Measurements from ENCODE around the gene KCTD2. TPM values are rescaled to one million over a fixed set of nuclear protein-coding genes. Genes with fewer than 3 reads are reported as not detected.

KCTD2 gene
- total and polyA plus RNA-seq, 2 of the 13 experiments (the other 11 are each of a cell fraction or from before 2014, with no cell fraction given) = 28.3 to 32.6 TPM

DNA sequence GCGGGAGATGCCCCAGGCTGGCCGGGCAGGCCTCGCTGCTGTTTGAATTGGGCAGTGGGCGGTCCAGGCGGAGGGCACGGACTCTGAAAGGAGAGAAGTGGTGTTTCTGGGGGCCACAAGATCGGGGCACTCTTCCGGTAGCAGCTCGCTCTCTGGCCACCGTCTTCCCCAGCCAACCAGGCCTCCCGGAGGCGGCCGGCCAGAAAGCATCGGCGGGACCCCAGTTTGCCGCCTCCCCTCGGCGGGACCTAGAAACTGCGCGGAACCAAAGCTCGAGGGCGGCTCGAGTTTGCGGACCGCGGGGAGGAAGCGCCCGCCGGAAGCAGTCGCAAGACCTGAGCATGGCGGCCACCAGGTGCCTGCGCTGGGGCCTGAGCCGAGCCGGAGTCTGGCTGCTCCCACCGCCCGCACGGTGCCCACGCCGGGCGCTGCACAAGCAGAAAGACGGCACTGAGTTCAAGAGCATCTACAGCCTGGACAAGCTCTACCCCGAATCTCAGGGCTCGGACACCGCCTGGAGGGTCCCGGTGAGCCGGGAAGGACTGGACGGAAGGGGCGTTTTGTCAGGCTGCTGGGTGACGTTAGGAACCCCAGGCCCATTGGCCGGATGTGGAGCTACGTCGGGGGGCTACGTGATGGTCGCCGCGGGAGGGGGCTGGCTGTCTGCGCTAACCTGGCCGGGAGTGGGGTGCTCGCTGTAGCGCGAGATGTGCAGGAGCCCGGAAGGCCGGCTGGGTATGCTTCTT is 34.5 kb upstream of the KCTD2 start, which contains the start of gene MRPL58 (continued):
- TF ChIP-seq, protein P1, sequence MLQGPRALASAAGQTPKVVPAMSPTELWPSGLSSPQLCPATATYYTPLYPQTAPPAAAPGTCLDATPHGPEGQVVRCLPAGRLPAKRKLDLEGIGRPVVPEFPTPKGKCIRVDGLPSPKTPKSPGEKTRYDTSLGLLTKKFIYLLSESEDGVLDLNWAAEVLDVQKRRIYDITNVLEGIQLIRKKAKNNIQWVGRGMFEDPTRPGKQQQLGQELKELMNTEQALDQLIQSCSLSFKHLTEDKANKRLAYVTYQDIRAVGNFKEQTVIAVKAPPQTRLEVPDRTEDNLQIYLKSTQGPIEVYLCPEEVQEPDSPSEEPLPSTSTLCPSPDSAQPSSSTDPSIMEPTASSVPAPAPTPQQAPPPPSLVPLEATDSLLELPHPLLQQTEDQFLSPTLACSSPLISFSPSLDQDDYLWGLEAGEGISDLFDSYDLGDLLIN (CRISPR knock-in tag; IDR thresholded peaks at IDR 0.05; ENCODE audit: borderline replicate concordance) = peak; percentile 94; the same call in 1 of the 2 replicates
- TF ChIP-seq SP4 (CRISPR knock-in tag; IDR thresholded peaks at IDR 0.05) (peak; percentile 92), ZNF777 (CRISPR knock-in tag; IDR thresholded peaks at IDR 0.05) (peak; percentile 96), SMAD9 (CRISPR knock-in tag; IDR thresholded peaks at IDR 0.05) (no peak), MEIS1 (CRISPR knock-in tag; IDR thresholded peaks at IDR 0.05; ENCODE audit: borderline replicate concordance) (peak; percentile 97), ZBED4 (CRISPR knock-in tag; IDR thresholded peaks at IDR 0.05; ENCODE audit: borderline replicate concordance) (peak; percentile 86), NFYB (CRISPR knock-in tag; IDR thresholded peaks at IDR 0.05) (peak; percentile 62), JUN (CRISPR knock-in tag; IDR thresholded peaks at IDR 0.05) (peak; percentile 8; the same call in 1 of the 2 replicates), FLYWCH1 (CRISPR knock-in tag; IDR thresholded peaks at IDR 0.05) (0 out of 2 replicates have a peak, but pooled peaks have one; percentile 50), PLRG1 (conservative IDR thresholded peaks at IDR 0.05) (no peak), ZNF431 (CRISPR knock-in tag; IDR thresholded peaks at IDR 0.05; ENCODE audit: borderline replicate concordance, low read depth) (no peak), AKAP8 (CRISPR knock-in tag; IDR thresholded peaks at IDR 0.05) (no peak; the same call in 1 of the 2 replicates)
- TF ChIP-seq, protein P2, sequence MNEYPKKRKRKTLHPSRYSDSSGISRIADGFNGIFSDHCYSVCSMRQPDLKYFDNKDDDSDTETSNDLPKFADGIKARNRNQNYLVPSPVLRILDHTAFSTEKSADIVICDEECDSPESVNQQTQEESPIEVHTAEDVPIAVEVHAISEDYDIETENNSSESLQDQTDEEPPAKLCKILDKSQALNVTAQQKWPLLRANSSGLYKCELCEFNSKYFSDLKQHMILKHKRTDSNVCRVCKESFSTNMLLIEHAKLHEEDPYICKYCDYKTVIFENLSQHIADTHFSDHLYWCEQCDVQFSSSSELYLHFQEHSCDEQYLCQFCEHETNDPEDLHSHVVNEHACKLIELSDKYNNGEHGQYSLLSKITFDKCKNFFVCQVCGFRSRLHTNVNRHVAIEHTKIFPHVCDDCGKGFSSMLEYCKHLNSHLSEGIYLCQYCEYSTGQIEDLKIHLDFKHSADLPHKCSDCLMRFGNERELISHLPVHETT (CRISPR knock-in tag; conservative IDR thresholded peaks at IDR 0.05) = peak; percentile 98
- TF ChIP-seq, protein P3, sequence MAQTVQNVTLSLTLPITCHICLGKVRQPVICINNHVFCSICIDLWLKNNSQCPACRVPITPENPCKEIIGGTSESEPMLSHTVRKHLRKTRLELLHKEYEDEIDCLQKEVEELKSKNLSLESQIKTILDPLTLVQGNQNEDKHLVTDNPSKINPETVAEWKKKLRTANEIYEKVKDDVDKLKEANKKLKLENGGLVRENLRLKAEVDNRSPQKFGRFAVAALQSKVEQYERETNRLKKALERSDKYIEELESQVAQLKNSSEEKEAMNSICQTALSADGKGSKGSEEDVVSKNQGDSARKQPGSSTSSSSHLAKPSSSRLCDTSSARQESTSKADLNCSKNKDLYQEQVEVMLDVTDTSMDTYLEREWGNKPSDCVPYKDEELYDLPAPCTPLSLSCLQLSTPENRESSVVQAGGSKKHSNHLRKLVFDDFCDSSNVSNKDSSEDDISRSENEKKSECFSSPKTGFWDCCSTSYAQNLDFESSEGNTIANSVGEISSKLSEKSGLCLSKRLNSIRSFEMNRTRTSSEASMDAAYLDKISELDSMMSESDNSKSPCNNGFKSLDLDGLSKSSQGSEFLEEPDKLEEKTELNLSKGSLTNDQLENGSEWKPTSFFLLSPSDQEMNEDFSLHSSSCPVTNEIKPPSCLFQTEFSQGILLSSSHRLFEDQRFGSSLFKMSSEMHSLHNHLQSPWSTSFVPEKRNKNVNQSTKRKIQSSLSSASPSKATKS (CRISPR knock-in tag; IDR thresholded peaks at IDR 0.05) = 0 out of 2 replicates have a peak, but pooled peaks have one; percentile 89
- TF ChIP-seq, protein P4, sequence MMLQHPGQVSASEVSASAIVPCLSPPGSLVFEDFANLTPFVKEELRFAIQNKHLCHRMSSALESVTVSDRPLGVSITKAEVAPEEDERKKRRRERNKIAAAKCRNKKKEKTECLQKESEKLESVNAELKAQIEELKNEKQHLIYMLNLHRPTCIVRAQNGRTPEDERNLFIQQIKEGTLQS (CRISPR knock-in tag; IDR thresholded peaks at IDR 0.05) = peak; percentile 54; the same call in 1 of the 2 replicates
- TF ChIP-seq, protein P5, sequence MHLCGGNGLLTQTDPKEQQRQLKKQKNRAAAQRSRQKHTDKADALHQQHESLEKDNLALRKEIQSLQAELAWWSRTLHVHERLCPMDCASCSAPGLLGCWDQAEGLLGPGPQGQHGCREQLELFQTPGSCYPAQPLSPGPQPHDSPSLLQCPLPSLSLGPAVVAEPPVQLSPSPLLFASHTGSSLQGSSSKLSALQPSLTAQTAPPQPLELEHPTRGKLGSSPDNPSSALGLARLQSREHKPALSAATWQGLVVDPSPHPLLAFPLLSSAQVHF (CRISPR knock-in tag; IDR thresholded peaks at IDR 0.05) = no peak
- TF ChIP-seq, protein P6, sequence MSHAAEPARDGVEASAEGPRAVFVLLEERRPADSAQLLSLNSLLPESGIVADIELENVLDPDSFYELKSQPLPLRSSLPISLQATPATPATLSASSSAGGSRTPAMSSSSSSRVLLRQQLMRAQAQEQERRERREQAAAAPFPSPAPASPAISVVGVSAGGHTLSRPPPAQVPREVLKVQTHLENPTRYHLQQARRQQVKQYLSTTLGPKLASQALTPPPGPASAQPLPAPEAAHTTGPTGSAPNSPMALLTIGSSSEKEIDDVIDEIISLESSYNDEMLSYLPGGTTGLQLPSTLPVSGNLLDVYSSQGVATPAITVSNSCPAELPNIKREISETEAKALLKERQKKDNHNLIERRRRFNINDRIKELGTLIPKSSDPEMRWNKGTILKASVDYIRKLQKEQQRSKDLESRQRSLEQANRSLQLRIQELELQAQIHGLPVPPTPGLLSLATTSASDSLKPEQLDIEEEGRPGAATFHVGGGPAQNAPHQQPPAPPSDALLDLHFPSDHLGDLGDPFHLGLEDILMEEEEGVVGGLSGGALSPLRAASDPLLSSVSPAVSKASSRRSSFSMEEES (CRISPR knock-in tag; IDR thresholded peaks at IDR 0.05) = peak; percentile 71; the same call in 1 of the 2 replicates

Measured in HepG2 (cell line).